HUES64 (cell line): ENCODE data around the gene KCNAB2.

Experiments
- H3K27ac ChIP-seq: 2 replicates; pipeline ENCODE4 v1.7.0; 2013; ENCODE audit warnings: low read depth, low read length, inconsistent platforms
- H3K27me3 ChIP-seq: 2 replicates; pipeline ENCODE4 v1.6.1; 2013; ENCODE audit warnings: mild to moderate bottlenecking, low read length; ENCODE audit not compliant: insufficient read depth
- H3K36me3 ChIP-seq: 2 replicates; pipeline ENCODE4 v1.6.1; 2013; ENCODE audit warnings: mild to moderate bottlenecking, low read length; ENCODE audit not compliant: insufficient read depth
- H3K4me1 ChIP-seq: 2 replicates; pipeline ENCODE4 v1.6.1; 2013; ENCODE audit warnings: mild to moderate bottlenecking, low read length, moderate library complexity; ENCODE audit not compliant: insufficient read depth
- H3K4me3 ChIP-seq: 2 replicates; pipeline ENCODE4 v1.5.1; 2013; ENCODE audit warnings: mild to moderate bottlenecking, low read length, moderate library complexity
- H3K9ac ChIP-seq: 2 replicates; pipeline ENCODE4 v1.6.1; 2013; ENCODE audit warnings: mild to moderate bottlenecking, low read depth, low read length
- H3K9me3 ChIP-seq: 2 replicates; pipeline ENCODE4 v1.6.1; 2013; ENCODE audit warnings: low read depth, low read length; ENCODE audit not compliant: insufficient read depth
- WGBS: fragments of 150-250, 120-280 bp; methylation state at CpG from one replicate; pipeline ENCODE4 v1.1.7; 2013; ENCODE audit warnings: missing lambda C conversion rate; 5-methylcytosine and 5-hydroxymethylcytosine counted together

The KCNAB2 gene

DNA sequence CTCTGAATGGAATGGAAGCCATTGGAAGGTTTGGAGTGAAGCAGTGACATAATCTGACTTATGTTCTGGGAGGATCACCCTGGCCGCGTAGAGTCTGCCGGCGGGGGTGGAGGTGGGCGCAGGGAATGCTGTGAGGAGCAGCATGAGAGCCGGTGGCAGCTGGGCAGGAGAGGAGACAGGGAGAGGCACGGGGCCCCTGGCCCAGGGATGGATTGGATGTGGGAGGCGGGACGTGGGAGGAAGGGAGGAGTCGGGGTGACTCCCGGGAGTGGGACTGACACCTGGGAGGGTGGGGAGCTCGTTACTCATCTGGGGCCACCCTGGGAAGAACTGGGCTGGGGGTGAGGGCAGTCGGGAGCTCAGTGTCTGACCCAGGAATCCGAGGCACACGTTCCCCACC is 10.4 kb upstream of the KCNAB2 start:
- Histone ChIP-seq H3K27ac (no peak overlapping the region), H3K4me3 (no peak overlapping the region), H3K27me3 (no peaks in the 10 kb centered on the region; the same call in 1 of the 2 replicates), H3K9me3 (no peaks in the 10 kb centered on the region), H3K4me1 (peaks cover 5% of the 10 kb centered on the region; the same call in 1 of the 2 replicates), H3K9ac (no peak overlapping the region), H3K36me3 (no peaks in the 10 kb centered on the region)
- 88% methylated on average over 15 of the region's 15 CpGs for WGBS

DNA sequence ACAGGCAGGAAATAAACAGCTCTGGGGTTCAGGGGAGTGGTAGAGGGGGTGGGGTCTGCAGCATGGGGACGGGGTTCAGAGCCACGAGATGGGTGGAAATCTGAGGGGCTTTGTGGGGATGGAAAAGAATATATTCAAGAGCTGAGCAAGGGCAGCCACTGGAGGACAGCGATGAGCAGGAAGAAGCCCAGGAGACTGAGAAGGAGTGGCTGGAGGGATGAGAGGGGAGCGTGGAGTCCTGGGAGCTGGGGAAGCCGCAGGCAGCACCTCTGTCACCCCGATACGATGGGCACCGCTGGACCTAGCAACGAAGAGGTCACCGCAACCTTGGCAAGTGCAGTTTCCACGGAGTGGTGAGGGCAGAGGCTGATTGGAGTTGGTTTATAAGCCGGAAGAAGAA is 10.0 kb upstream of the KCNAB2 start:
- H3K27me3 ChIP-seq: no peaks in the 10 kb centered on the region; the same call in 1 of the 2 replicates
- H3K36me3 ChIP-seq: no peaks in the 10 kb centered on the region
- WGBS: 81% methylated on average over 12 of the region's 12 CpGs
- H3K9me3 ChIP-seq: no peaks in the 10 kb centered on the region
- peaks cover 5% of the 10 kb centered on the region; the same call in 1 of the 2 replicates for H3K4me1 ChIP-seq
- no peak overlapping the region for H3K4me3 ChIP-seq
- H3K9ac ChIP-seq: no peak overlapping the region
- H3K27ac ChIP-seq: no peak overlapping the region

GRCh38 chr1:6037338-6037762 is 8.3 kb upstream of the KCNAB2 start:
- Histone ChIP-seq H3K9me3 (no peaks in the 10 kb centered on the region), H3K27me3 (no peaks in the 10 kb centered on the region; the same call in 1 of the 2 replicates), H3K9ac (no peak overlapping the region), H3K27ac (no peak overlapping the region), H3K4me3 (no peak overlapping the region), H3K4me1 (peaks cover 5% of the 10 kb centered on the region; the same call in 1 of the 2 replicates), H3K36me3 (no peaks in the 10 kb centered on the region)
- WGBS: 52% methylated on average over 9 of the region's 9 CpGs

- H3K9ac ChIP-seq: no peak overlapping the region; the same call in 1 of the 2 replicates
- H3K4me3 ChIP-seq: no peak overlapping the region
- H3K4me1 ChIP-seq: peaks cover 5% of the 10 kb centered on the region; the same call in 1 of the 2 replicates
- no peaks in the 10 kb centered on the region for H3K36me3 ChIP-seq
- H3K27me3 ChIP-seq: no peaks in the 10 kb centered on the region; the same call in 1 of the 2 replicates
- WGBS: 90% methylated on average over 7 of the region's 7 CpGs
- no peaks in the 10 kb centered on the region for H3K9me3 ChIP-seq
- no peak overlapping the region for H3K27ac ChIP-seq
Measured at GRCh38 chr1:6038603-6039002, 7.1 kb upstream of the KCNAB2 start.

DNA sequence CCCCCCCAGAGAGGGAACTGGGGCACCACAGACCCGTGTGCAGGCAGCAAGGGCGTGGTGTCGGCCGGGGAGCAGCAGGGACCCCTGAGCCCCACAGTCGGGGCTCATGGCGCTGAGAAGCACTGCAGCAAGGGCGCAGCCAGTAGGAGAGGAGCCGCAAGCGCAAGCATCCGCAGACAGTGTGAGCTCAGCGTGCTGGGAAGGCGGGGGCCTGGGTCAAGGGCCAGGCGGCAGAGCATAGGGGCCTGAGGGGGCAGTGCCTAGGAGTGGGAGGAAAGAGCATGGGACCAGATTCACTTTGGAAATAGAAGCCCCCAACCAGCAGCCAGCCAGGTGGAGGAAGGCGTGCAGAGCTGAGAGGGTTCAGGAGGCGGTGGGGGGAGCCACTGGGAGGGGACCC is 6.7 kb upstream of the KCNAB2 start:
- Histone ChIP-seq H3K4me3 (no peak overlapping the region), H3K9me3 (no peaks in the 10 kb centered on the region), H3K27ac (no peak overlapping the region), H3K27me3 (no peaks in the 10 kb centered on the region; the same call in 1 of the 2 replicates), H3K9ac (no peak overlapping the region; the same call in 1 of the 2 replicates), H3K36me3 (no peaks in the 10 kb centered on the region), H3K4me1 (peaks cover 5% of the 10 kb centered on the region; the same call in 1 of the 2 replicates)
- 95% methylated on average over 15 of the region's 15 CpGs for WGBS

DNA sequence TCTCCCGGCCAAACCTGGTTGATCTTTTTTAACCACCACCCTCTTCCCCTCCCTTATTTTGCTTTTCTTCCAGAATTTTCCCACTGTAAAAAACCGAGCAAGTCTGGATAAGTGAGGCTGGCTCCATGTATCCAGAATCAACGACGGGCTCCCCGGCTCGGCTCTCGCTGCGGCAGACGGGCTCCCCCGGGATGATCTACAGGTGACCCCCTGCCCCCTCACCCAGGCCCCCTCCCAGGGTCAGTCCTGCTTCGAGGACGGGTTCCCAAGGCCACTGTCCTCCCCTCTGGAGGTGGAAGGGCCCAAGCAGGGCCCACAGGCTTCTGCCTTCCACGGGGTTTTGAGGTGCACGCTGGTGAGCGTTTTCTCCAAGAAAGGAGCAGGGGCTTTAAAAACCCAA is 5.2 kb upstream of the KCNAB2 start:
- no peaks in the 10 kb centered on the region for H3K36me3 ChIP-seq
- no peaks in the 10 kb centered on the region for H3K9me3 ChIP-seq
- 89% methylated on average over 15 of the region's 15 CpGs for WGBS
- no peak overlapping the region for H3K4me3 ChIP-seq
- no peak overlapping the region for H3K9ac ChIP-seq
- H3K27me3 ChIP-seq: no peaks in the 10 kb centered on the region
- peaks cover 5% of the 10 kb centered on the region; the same call in 1 of the 2 replicates for H3K4me1 ChIP-seq
- H3K27ac ChIP-seq: no peak overlapping the region

- Histone ChIP-seq H3K9ac (no peak overlapping the region), H3K27me3 (no peaks in the 10 kb centered on the region), H3K4me3 (no peak overlapping the region), H3K36me3 (no peaks in the 10 kb centered on the region), H3K27ac (no peak overlapping the region), H3K4me1 (peaks cover 5% of the 10 kb centered on the region; the same call in 1 of the 2 replicates), H3K9me3 (no peaks in the 10 kb centered on the region)
- whole genome bisulfite sequencing: 94% methylated on average over 22 of the region's 22 CpGs
Measured at GRCh38 chr1:6040861-6041415, 4.8 kb upstream of the KCNAB2 start.

DNA sequence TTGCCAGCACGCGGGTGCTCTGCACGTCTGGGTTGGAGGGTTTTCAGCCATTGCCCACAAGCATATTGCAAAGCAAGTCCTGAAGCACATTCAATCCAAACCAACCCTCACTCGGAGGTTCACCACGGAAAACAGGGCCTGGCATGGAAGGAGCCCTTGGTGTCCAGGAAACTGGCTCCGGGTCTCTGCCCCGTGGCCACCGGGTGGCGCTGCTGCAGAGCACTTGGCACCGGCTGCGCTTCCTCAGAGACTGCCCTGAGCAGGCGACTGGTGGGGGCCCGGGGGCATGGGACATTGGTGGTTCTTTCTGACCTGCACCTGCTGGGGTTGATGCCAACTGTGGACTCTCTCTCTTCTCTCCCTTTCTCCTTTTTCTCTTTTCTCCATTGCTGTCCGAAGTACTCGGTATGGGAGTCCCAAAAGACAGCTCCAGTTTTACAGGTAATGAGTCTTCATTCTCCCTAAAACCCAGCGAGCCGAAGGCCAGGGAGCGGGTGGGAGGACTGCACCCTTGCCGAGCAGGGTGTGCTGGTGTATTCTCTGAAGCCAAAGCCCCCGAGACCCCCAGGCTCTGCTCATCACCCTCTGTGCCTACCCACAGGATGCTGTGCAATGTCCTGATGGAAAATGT is 4.1 kb upstream of the KCNAB2 start:
- peaks cover 5% of the 10 kb centered on the region; the same call in 1 of the 2 replicates for H3K4me1 ChIP-seq
- H3K4me3 ChIP-seq: no peak overlapping the region
- no peaks in the 10 kb centered on the region for H3K9me3 ChIP-seq
- WGBS: 52% methylated on average over 20 of the region's 20 CpGs
- H3K36me3 ChIP-seq: no peaks in the 10 kb centered on the region
- H3K27ac ChIP-seq: no peak overlapping the region
- H3K27me3 ChIP-seq: no peaks in the 10 kb centered on the region
- no peak overlapping the region for H3K9ac ChIP-seq

DNA sequence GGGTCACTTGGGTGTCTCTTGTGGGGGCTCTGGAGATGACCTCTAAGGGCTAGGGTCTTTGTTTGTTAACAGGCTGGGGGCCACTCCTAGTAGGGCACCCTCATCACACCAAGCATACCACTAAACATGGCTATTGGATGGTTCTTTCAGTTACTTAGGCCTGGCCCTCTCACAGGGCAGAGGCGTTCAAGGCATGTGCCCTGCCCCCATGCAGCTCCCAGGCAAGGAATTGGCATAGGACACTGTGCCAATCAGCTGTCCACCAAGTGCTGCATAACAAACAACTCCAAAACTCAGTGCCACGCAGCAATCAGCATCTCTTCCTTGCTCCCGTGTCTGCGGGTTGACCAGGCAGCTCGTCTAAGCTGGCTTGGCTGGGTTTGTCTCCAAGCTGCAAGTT is 2.1 kb upstream of the KCNAB2 start:
- Histone ChIP-seq H3K4me1 (no peaks in the 10 kb centered on the region), H3K4me3 (no peak overlapping the region), H3K9me3 (no peaks in the 10 kb centered on the region), H3K36me3 (no peaks in the 10 kb centered on the region), H3K27me3 (no peaks in the 10 kb centered on the region), H3K27ac (no peak overlapping the region), H3K9ac (no peak overlapping the region)
- 95% methylated on average over 5 of the region's 5 CpGs for WGBS

- H3K27ac ChIP-seq: no peak overlapping the region
- no peaks in the 10 kb centered on the region for H3K27me3 ChIP-seq
- H3K4me3 ChIP-seq: no peak overlapping the region
- H3K4me1 ChIP-seq: no peaks in the 10 kb centered on the region
- no peaks in the 10 kb centered on the region for H3K9me3 ChIP-seq
- WGBS: 92% methylated on average over 11 of the region's 11 CpGs
- H3K9ac ChIP-seq: no peak overlapping the region
- no peaks in the 10 kb centered on the region for H3K36me3 ChIP-seq
Measured at GRCh38 chr1:6044481-6045109, 1.1 kb upstream of the KCNAB2 start.

- H3K4me3 ChIP-seq: no peak overlapping the region
- no peaks in the 10 kb centered on the region for H3K27me3 ChIP-seq
- H3K27ac ChIP-seq: no peak overlapping the region
- no peaks in the 10 kb centered on the region for H3K9me3 ChIP-seq
- H3K36me3 ChIP-seq: no peaks in the 10 kb centered on the region
- H3K9ac ChIP-seq: no peak overlapping the region
- H3K4me1 ChIP-seq: no peaks in the 10 kb centered on the region
- 90% methylated on average over 9 of the region's 9 CpGs for WGBS
Measured at GRCh38 chr1:6045110-6045502, 582 bp upstream of the KCNAB2 start.
